ENCODE results near the gene SPAG5.

SPAG5 gene

GRCh38 chr17:28534740-28535375 is 64.0 kb downstream of the SPAG5 start:
- no peaks in the 10 kb centered on the region for H3K36me3 ChIP-seq (ENCODE audit: insufficient read depth, low read length)
- no peak overlapping the region for H3K9ac ChIP-seq (ENCODE audit: low read depth, low read length)
- H3K9me3 ChIP-seq (ENCODE audit: control insufficient read depth, insufficient read depth, low read length): no peaks in the 10 kb centered on the region
- H3K4me1 ChIP-seq (ENCODE audit: insufficient read depth, low read length): peaks cover 3% of the 10 kb centered on the region; the same call in 1 of the 2 replicates

DNA sequence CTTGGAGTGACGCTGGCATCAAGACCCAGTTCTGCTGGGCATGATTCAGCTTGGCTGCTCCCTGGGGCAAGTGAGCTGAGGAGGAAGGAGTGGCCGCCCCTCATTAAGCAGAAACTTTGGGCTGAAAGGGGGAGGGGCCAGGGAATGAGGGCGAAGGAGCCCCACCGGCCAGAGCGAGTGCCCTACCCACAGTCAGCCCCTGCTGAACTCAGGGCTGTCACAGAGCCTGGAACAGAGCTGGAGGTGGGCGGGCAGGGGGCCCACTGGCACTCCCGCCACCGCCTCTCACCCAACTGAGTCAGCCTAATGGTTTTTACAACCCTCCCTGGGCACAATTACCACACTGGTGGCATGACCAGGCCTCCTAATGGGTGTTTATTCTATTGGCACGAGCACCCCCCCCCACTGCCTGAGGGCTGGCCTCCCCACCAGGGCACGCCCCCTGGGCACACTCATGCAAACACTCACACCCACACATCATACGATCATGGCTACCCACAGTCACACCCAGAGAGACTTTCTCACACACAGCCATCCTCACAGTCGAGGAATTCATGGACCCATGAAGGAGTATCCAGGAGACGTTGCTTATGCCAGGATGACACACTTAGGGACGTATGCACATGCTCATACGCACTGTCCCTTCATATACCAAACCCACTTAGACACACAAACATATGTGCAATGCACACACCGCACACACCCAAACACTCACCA is 65.6 kb downstream of the SPAG5 start:
- H3K4me1 ChIP-seq (ENCODE audit: insufficient read depth, low read length): peaks cover 3% of the 10 kb centered on the region; the same call in 1 of the 2 replicates
- no peaks in the 10 kb centered on the region for H3K9me3 ChIP-seq (ENCODE audit: control insufficient read depth, insufficient read depth, low read length)
- H3K36me3 ChIP-seq (ENCODE audit: insufficient read depth, low read length): no peaks in the 10 kb centered on the region
- no peak overlapping the region for H3K9ac ChIP-seq (ENCODE audit: low read depth, low read length)

GRCh38 chr17:28532050-28532960 is 66.5 kb downstream of the SPAG5 start:
- H3K9me3 ChIP-seq (ENCODE audit: control insufficient read depth, insufficient read depth, low read length): no peaks in the 10 kb centered on the region
- no peaks in the 10 kb centered on the region for H3K36me3 ChIP-seq (ENCODE audit: insufficient read depth, low read length)
- H3K9ac ChIP-seq (ENCODE audit: low read depth, low read length): no peak overlapping the region
- peaks cover 3% of the 10 kb centered on the region; the same call in 1 of the 2 replicates for H3K4me1 ChIP-seq (ENCODE audit: insufficient read depth, low read length)

- no peak overlapping the region for H3K9ac ChIP-seq (ENCODE audit: low read depth, low read length)
- H3K9me3 ChIP-seq (ENCODE audit: control insufficient read depth, insufficient read depth, low read length): no peaks in the 10 kb centered on the region
- H3K4me1 ChIP-seq (ENCODE audit: insufficient read depth, low read length): peaks cover 3% of the 10 kb centered on the region; the same call in 1 of the 2 replicates
- H3K36me3 ChIP-seq (ENCODE audit: insufficient read depth, low read length): no peaks in the 10 kb centered on the region
Observed at GRCh38 chr17:28530926-28531325, 67.9 kb downstream of the SPAG5 start.

- no peaks in the 10 kb centered on the region for H3K36me3 ChIP-seq (ENCODE audit: insufficient read depth, low read length)
- H3K9ac ChIP-seq (ENCODE audit: low read depth, low read length): no peak overlapping the region
Observed at GRCh38 chr17:28530250-28530649, 68.6 kb downstream of the SPAG5 start.

GRCh38 chr17:28529013-28529400 is 69.8 kb downstream of the SPAG5 start:
- Histone ChIP-seq H3K4me1 (ENCODE audit: insufficient read depth, low read length) (peaks cover 12% of the 10 kb centered on the region; the same call in 1 of the 2 replicates), H3K9ac (ENCODE audit: low read depth, low read length) (no peak overlapping the region), H3K9me3 (ENCODE audit: control insufficient read depth, insufficient read depth, low read length) (no peaks in the 10 kb centered on the region), H3K36me3 (ENCODE audit: insufficient read depth, low read length) (no peaks in the 10 kb centered on the region)

More at GRCh38 chr17:28530250-28530649, 68.6 kb downstream of the SPAG5 start:
- peaks cover 6% of the 10 kb centered on the region; the same call in 1 of the 2 replicates for H3K4me1 ChIP-seq (ENCODE audit: insufficient read depth, low read length)
- no peaks in the 10 kb centered on the region for H3K9me3 ChIP-seq (ENCODE audit: control insufficient read depth, insufficient read depth, low read length)

GRCh38 chr17:28528327-28529012 is 70.4 kb downstream of the SPAG5 start:
- Histone ChIP-seq H3K36me3 (ENCODE audit: insufficient read depth, low read length) (no peaks in the 10 kb centered on the region), H3K9me3 (ENCODE audit: control insufficient read depth, insufficient read depth, low read length) (no peaks in the 10 kb centered on the region), H3K4me1 (ENCODE audit: insufficient read depth, low read length) (peaks cover 12% of the 10 kb centered on the region; the same call in 1 of the 2 replicates), H3K9ac (ENCODE audit: low read depth, low read length) (no peak overlapping the region)

GRCh38 chr17:28527859-28528258 is 71.0 kb downstream of the SPAG5 start:
- Histone ChIP-seq H3K36me3 (ENCODE audit: insufficient read depth, low read length) (no peaks in the 10 kb centered on the region), H3K9ac (ENCODE audit: low read depth, low read length) (no peak overlapping the region), H3K9me3 (ENCODE audit: control insufficient read depth, insufficient read depth, low read length) (no peaks in the 10 kb centered on the region), H3K4me1 (ENCODE audit: insufficient read depth, low read length) (peaks cover 11% of the 10 kb centered on the region; the same call in 1 of the 2 replicates)
